ENCODE data around the gene ARHGDIA. TPM values are rescaled to one million over a fixed set of nuclear protein-coding genes. Genes with fewer than 3 reads are reported as not detected.
A peak's percentile ranks its signal among the peaks of the same experiment; 100 is the strongest.

ARHGDIA gene
- total and polyA plus RNA-seq, 8 donors, result 99.5 to 225 (median 160) TPM

- WGBS, 2 donors, result 95 to 97% methylated on average over 24 of the region's 24 CpGs
- TF ChIP-seq CTCF (IDR thresholded peaks at IDR 0.05), result no peak
- H3K27me3 ChIP-seq, result no peaks in the 10 kb centered on the region
- FAIRE-seq (no peak), ATAC-seq (no peak), DNase-seq (peak in 2 of 6 donors; percentile 27 to 72)
- H3K27ac ChIP-seq, result no peak overlapping the region
- H3K36me3 ChIP-seq, result no peaks in the 10 kb centered on the region
- peaks cover 0 to 6% (median 3%) of the 10 kb centered on the region in 3 donors for H3K4me1 ChIP-seq
- H3K4me3 ChIP-seq, result no peak overlapping the region
- no peaks in the 10 kb centered on the region for H3K9me3 ChIP-seq
- intact Hi-C loops (cut with DNase I), result no loop called here
These were observed 32.9 kb upstream of the ARHGDIA start for GRCh38 chr17:81903896-81904599.

- 95% methylated on average over 10 of the region's 10 CpGs for WGBS, 2 donors
- no peak for TF ChIP-seq CTCF (IDR thresholded peaks at IDR 0.05)
- intact Hi-C loops (cut with DNase I), result no loop called here
- H3K9me3 ChIP-seq, result no peaks in the 10 kb centered on the region
- no peak overlapping the region for H3K27ac ChIP-seq
- peaks cover 0 to 6% (median 3%) of the 10 kb centered on the region in 3 donors for H3K4me1 ChIP-seq
- no peaks in the 10 kb centered on the region for H3K27me3 ChIP-seq
- ATAC-seq (no peak), FAIRE-seq (no peak), DNase-seq (peak in 2 of 6 donors; percentile 25 to 70)
- H3K4me3 ChIP-seq, result no peak overlapping the region
- peaks cover 0 to 5% (median 0%) of the 10 kb centered on the region in 3 donors for H3K36me3 ChIP-seq
These were observed 32.3 kb upstream of the ARHGDIA start for GRCh38 chr17:81903415-81903831.

DNA sequence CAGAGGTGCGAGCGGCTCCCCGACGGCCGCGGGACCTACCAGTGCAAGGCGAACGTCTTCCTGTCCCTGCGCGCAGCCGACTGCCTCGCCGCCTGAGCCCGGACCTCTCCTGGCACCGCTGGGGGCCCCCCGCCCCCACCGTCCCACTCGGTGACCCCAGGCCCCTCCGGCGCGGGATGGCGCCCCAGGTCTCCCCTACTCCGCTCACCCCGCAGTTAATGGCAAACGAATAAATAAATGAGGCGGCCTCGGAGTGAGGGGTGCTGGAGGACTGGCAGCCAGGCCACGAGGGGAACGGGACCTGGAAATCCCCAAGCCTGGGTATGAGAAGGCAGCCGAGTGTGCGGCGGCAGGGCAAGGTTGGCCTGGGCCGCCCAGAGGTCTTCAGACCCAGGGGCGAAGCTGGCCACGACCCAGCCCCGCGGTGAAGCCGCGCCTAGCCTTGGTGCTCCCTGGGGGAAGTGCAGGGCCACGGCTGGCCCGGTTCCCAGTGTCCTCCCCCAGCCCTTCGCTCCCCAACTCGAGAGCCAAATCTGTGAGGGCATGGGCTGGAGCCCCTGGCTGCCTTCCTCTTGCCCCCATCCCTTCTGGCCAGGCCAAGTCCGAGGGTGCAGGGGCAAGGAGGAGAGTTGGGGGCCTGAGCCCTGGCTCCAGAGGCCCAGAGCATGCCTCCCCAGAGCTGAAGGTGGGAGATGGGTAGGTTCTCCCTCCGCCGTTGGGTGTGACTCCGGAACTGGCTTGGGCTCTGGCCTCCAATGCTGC, 31.7 kb upstream of the ARHGDIA start:
- Histone ChIP-seq H3K36me3 (peaks cover 0 to 11% (median 2%) of the 10 kb centered on the region in 3 donors), H3K9me3 (no peaks in the 10 kb centered on the region), H3K4me1 (peaks cover 0 to 6% (median 3%) of the 10 kb centered on the region in 3 donors), H3K4me3 (peak overlapping the region in 2 of 4 donors; percentile 19 to 37), H3K27me3 (no peaks in the 10 kb centered on the region), H3K27ac (no peak overlapping the region)
- intact Hi-C loops (cut with DNase I), result no loop called here
- ATAC-seq (peak; percentile 3 to 37 (median 18)), DNase-seq (peak in 2 of 6 donors; percentile 51 to 82), FAIRE-seq (no peak)
- TF ChIP-seq CTCF (IDR thresholded peaks at IDR 0.05), result no peak
- 23 to 30% methylated on average over 39 to 47 of the region's 47 CpGs for WGBS, 2 donors

DNA sequence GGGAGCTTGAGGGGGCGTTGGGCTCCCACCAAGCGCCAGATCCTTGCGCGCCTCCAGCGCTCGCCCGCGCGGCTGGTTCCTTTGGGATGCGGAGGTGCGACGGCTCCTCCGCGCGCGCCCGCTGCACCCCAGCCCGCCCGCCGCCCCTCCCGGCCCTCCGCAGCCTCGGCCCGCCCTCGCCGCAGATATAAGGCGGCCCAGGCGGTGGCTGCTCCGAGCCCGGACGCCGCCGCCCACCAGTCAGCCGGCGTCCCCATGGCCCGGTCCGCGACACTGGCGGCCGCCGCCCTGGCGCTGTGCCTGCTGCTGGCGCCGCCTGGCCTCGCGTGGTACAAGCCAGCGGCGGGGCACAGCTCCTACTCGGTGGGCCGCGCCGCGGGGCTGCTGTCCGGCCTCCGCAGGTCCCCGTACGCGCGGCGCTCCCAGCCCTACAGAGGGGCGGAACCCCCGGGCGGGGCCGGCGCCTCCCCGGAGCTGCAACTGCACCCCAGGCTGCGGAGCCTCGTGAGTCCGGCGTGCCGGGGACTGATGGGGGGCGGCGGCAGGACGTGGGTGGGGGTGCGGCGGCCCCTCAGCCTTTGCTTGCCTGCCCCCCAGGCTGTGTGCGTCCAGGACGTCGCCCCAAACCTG, 31.0 kb upstream of the ARHGDIA start, which contains the start of gene NPB:
Gene NPB, plus strand, starts transcription at position 216 of the 630 bp plus-strand sequence. Its CDS starts 40 bp downstream, at position 256.
- Histone ChIP-seq H3K4me3 (peak within 1 kb of the TSS in 2 of 4 donors; percentile 19 to 37), H3K9me3 (no peaks in the 10 kb centered on the region), H3K27ac (no peak within 1 kb of the TSS), H3K4me1 (peaks cover 0 to 6% (median 3%) of the 10 kb centered on the region in 3 donors), H3K27me3 (no peaks in the 10 kb centered on the region), H3K36me3 (peaks cover 0 to 12% (median 6%) of the 10 kb centered on the region in 3 donors)
- no peak for TF ChIP-seq CTCF (IDR thresholded peaks at IDR 0.05)
- ATAC-seq (peak; percentile 38 to 72 (median 61)), DNase-seq (peak in 2 of 6 donors; percentile 50 to 80), FAIRE-seq (no peak)
- 1 to 2% methylated on average over 50 to 79 of the region's 79 CpGs for WGBS, 2 donors
- intact Hi-C loops (cut with DNase I), result no loop called here
